ENCODE results near the gene C10orf53. TPM values are rescaled to one million over a fixed set of nuclear protein-coding genes. Genes with fewer than 3 reads are reported as not detected.
"Not testable (repeated sequence)": the region's sequence is repeated elsewhere in the genome, so short reads cannot be mapped to it uniquely, and the experiment has no call there.

C10orf53 gene
- total RNA-seq, 1 donor: not detected

DNA sequence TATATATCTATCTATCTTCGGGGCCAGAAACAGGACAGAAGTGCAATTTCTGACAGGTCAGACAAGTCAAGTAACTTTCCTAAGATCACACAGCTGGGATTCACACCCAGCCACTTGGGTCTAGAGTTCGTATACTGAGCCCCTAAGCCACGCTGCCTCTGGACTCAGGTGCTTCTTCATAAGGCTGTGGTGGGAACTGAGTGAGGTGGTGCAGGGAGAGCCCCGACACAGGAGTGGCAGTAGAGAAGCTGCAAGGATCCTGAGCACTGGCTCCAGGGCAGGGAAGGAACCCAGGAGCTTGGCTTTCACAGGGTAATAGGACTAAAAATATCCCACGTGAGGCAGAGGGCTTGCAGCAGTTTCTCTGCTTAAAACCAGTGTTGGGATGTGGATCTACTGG lies 33.8 kb downstream of the C10orf53 start:
- H3K4me3 ChIP-seq (ENCODE audit: insufficient read depth, low read length): no peak overlapping the region
- no peaks in the 10 kb centered on the region for H3K79me2 ChIP-seq (ENCODE audit: insufficient read depth, low read length)
- no peaks in the 10 kb centered on the region for H3K9me3 ChIP-seq (ENCODE audit: low read depth, low read length)
- TF ChIP-seq, protein P1, sequence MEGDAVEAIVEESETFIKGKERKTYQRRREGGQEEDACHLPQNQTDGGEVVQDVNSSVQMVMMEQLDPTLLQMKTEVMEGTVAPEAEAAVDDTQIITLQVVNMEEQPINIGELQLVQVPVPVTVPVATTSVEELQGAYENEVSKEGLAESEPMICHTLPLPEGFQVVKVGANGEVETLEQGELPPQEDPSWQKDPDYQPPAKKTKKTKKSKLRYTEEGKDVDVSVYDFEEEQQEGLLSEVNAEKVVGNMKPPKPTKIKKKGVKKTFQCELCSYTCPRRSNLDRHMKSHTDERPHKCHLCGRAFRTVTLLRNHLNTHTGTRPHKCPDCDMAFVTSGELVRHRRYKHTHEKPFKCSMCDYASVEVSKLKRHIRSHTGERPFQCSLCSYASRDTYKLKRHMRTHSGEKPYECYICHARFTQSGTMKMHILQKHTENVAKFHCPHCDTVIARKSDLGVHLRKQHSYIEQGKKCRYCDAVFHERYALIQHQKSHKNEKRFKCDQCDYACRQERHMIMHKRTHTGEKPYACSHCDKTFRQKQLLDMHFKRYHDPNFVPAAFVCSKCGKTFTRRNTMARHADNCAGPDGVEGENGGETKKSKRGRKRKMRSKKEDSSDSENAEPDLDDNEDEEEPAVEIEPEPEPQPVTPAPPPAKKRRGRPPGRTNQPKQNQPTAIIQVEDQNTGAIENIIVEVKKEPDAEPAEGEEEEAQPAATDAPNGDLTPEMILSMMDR (IDR thresholded peaks at IDR 0.05; ENCODE audit: extremely low read depth, low read depth, low read length): no peak
- no peak overlapping the region for H2AFZ ChIP-seq (ENCODE audit: low read length)
- H3K4me2 ChIP-seq (ENCODE audit: insufficient read depth, low read length): no peak overlapping the region
- H3K4me1 ChIP-seq (ENCODE audit: insufficient read depth, low read length): no peaks in the 10 kb centered on the region
- no peaks in the 10 kb centered on the region for H4K20me1 ChIP-seq (ENCODE audit: insufficient read depth, low read length)
- H3K27me3 ChIP-seq (ENCODE audit: insufficient read depth, low read length): peaks cover 12% of the 10 kb centered on the region
- no peaks in the 10 kb centered on the region for H3K36me3 ChIP-seq (ENCODE audit: insufficient read depth, low read length)
- H3K27ac ChIP-seq (ENCODE audit: low read depth, low read length): no peak overlapping the region
- DNase-seq (ENCODE audit: insufficient read length, low spot score, missing footprints): no peak

DNA sequence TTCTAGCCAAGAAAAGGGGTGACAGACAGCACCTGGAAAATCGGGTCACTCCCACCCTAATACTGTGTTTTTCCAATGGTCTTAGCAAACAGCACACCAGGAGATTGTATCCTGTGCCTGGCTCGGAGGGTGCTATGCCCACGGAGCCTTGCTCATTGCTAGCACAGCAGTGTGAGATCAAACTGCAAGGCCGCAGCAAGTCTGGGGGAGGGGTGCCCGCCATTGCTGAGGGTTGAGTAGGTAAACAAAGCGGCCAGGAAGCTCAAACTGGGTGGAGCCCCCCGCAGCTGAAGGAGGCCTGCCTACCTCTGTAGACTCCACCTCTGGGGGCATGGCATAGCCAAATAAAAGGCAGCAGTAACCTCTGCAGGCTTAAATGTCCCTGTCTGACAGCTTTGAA lies 35.7 kb downstream of the C10orf53 start:
- DNase-seq (ENCODE audit: insufficient read length, low spot score, missing footprints); H3K4me1 ChIP-seq (ENCODE audit: insufficient read depth, low read length); H3K4me2 ChIP-seq (ENCODE audit: insufficient read depth, low read length); H3K4me3 ChIP-seq (ENCODE audit: insufficient read depth, low read length); H3K79me2 ChIP-seq (ENCODE audit: insufficient read depth, low read length); H3K36me3 ChIP-seq (ENCODE audit: insufficient read depth, low read length); H3K9me3 ChIP-seq (ENCODE audit: low read depth, low read length); H3K27ac ChIP-seq (ENCODE audit: low read depth, low read length); H4K20me1 ChIP-seq (ENCODE audit: insufficient read depth, low read length); H2AFZ ChIP-seq (ENCODE audit: low read length); H3K27me3 ChIP-seq (ENCODE audit: insufficient read depth, low read length): not testable (repeated sequence)

DNA sequence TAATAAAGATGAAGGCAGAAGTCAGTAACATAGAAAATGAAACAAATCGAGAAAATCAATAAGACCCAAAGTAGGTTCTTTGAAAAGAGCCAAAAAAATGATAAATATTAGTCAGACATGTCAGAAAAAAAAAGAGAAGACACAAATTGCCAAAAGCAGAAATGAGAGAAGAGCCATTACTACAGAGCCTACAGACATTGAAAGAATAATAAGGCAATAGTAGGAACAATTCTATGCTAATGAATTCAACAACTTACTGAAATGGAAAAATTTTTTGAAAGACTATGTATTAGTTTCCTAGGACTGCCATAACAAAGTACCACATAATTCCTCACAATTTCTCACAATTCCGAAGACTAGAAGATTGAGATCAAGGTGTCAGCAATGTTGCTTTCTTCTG lies 47.1 kb downstream of the C10orf53 start:
- Histone ChIP-seq H3K4me3 (ENCODE audit: insufficient read depth, low read length) (no peak overlapping the region), H3K27ac (ENCODE audit: low read depth, low read length) (no peak overlapping the region), H3K4me1 (ENCODE audit: insufficient read depth, low read length) (no peaks in the 10 kb centered on the region), H2AFZ (ENCODE audit: low read length) (no peak overlapping the region), H4K20me1 (ENCODE audit: insufficient read depth, low read length) (no peaks in the 10 kb centered on the region), H3K36me3 (ENCODE audit: insufficient read depth, low read length) (no peaks in the 10 kb centered on the region), H3K4me2 (ENCODE audit: insufficient read depth, low read length) (no peak overlapping the region), H3K27me3 (ENCODE audit: insufficient read depth, low read length) (no peaks in the 10 kb centered on the region), H3K79me2 (ENCODE audit: insufficient read depth, low read length) (no peaks in the 10 kb centered on the region), H3K9me3 (ENCODE audit: low read depth, low read length) (peaks cover 2% of the 10 kb centered on the region)
- DNase-seq (ENCODE audit: insufficient read length, low spot score, missing footprints): no peak
- TF ChIP-seq, protein P1 (IDR thresholded peaks at IDR 0.05; ENCODE audit: extremely low read depth, low read depth, low read length): no peak

DNA sequence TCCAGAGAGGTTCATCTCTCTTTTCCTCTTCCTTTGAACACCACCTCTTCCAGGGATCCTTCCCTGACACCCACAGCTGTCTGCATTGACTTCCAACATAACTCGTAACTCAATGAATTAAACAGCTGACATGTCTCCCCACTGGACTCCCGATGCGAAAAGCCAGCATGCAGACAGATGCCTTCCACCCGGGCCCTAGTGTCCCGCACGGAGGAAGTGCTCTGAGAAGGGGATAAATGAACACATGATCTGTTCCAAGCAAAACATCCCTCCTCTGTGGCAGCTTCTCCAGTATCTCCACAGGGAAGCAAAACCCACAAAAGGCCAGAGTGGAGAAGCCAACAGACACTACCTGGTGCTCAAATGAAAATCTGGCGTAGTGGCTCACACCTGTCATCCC lies 54.4 kb downstream of the C10orf53 start:
- Histone ChIP-seq H3K4me3 (ENCODE audit: insufficient read depth, low read length) (no peak overlapping the region), H3K79me2 (ENCODE audit: insufficient read depth, low read length) (no peaks in the 10 kb centered on the region), H2AFZ (ENCODE audit: low read length) (no peak overlapping the region), H3K36me3 (ENCODE audit: insufficient read depth, low read length) (no peaks in the 10 kb centered on the region), H3K9me3 (ENCODE audit: low read depth, low read length) (no peaks in the 10 kb centered on the region), H3K27ac (ENCODE audit: low read depth, low read length) (no peak overlapping the region), H4K20me1 (ENCODE audit: insufficient read depth, low read length) (no peaks in the 10 kb centered on the region), H3K27me3 (ENCODE audit: insufficient read depth, low read length) (no peaks in the 10 kb centered on the region), H3K4me2 (ENCODE audit: insufficient read depth, low read length) (no peak overlapping the region), H3K4me1 (ENCODE audit: insufficient read depth, low read length) (no peaks in the 10 kb centered on the region)
- TF ChIP-seq, protein P1 (IDR thresholded peaks at IDR 0.05; ENCODE audit: extremely low read depth, low read depth, low read length): no peak
- DNase-seq (ENCODE audit: insufficient read length, low spot score, missing footprints): no peak
